PFSK-1 (cell line): ENCODE results near the gene NRBP1.

Source experiments
- FOXP2 ChIP-seq: optimal IDR thresholded peaks from 2 replicates; pipeline ENCODE3; 2011; ENCODE audit warnings: borderline replicate concordance, control low read depth, inconsistent platforms; ENCODE audit not compliant: insufficient read depth; ENCODE audit errors: extremely low read length, extremely low read depth
- POLR2AphosphoS5 ChIP-seq: IDR thresholded peaks from 2 replicates; pipeline ENCODE4 v1.6.1; 2012; ENCODE audit warnings: low read depth, mild to moderate bottlenecking, control low read depth, low read length, moderate library complexity
- SIN3A ChIP-seq: IDR thresholded peaks from 2 replicates; pipeline ENCODE4 v1.6.1; 2012; ENCODE audit warnings: mild to moderate bottlenecking, low read length, moderate library complexity, borderline replicate concordance; ENCODE audit not compliant: insufficient read depth
- TAF1 ChIP-seq: IDR thresholded peaks from 2 replicates; pipeline ENCODE4 v1.6.1; 2012; ENCODE audit warnings: low read length, control low read depth, borderline replicate concordance; ENCODE audit not compliant: insufficient read depth
- TF ChIP-seq, protein P1 (sequence below), 2 experiments: IDR thresholded peaks; 2 replicates each; pipeline versions ENCODE4 v1.6.1 to v1.8.0; 2011 to 2012; ENCODE audit warnings: low read depth in 2 of 2, low read length in 2 of 2, control low read depth in 1 of 2, inconsistent platforms in 1 of 2, mild to moderate bottlenecking in 1 of 2, moderate library complexity in 1 of 2; ENCODE audit not compliant: insufficient read depth in 1 of 2

Gene NRBP1

DNA sequence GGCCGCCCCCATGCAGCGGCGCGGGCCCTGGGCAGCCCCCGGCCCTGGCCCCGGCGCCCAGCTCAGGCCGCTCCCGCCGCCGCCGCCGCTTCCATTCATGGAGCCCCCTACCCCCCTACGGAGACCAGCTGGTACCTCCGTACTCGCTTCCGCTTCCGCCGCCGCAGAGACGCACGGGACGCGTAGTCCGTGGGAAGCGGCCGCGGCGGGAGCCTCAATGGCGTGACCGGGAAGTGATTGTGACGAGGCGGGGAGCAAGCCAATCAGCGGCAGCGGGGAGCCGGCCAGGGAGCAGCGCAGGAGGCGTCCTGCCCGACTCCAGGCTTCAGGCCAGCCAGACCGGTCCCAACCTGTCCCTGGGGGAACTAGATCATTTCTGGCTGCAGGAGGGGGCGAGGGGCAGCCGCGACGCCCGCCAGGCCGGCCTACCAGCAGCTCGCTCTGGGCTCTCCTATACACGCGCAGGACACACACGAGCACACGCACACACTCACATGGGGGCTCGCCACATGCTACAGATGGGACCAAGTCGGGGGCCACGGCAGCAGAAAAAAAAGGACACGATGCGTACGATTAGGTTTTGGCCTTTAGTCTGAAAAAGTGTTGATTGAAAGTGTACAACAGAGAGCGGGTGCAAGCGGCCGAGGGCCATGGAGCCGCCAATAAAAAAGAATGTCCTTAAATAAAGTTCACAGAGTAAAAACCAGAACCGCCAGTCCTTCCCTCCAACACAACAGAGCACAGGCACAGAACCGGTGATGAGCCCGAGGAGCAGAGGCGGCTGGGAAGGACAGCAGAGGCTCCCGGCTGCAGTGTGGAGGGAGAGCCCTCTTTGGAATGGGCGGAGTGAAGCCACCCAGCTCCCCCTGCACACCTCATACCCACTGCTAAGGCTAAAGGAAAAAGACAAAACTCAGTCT, 47.5 kb upstream of the NRBP1 start, which contains the start of gene ZNF513:
ZNF513 (minus strand) TSS at position 109 of the 920 bp plus-strand sequence. CDS start 208 bp downstream, outside the sequence.
- TF ChIP-seq, protein P1, sequence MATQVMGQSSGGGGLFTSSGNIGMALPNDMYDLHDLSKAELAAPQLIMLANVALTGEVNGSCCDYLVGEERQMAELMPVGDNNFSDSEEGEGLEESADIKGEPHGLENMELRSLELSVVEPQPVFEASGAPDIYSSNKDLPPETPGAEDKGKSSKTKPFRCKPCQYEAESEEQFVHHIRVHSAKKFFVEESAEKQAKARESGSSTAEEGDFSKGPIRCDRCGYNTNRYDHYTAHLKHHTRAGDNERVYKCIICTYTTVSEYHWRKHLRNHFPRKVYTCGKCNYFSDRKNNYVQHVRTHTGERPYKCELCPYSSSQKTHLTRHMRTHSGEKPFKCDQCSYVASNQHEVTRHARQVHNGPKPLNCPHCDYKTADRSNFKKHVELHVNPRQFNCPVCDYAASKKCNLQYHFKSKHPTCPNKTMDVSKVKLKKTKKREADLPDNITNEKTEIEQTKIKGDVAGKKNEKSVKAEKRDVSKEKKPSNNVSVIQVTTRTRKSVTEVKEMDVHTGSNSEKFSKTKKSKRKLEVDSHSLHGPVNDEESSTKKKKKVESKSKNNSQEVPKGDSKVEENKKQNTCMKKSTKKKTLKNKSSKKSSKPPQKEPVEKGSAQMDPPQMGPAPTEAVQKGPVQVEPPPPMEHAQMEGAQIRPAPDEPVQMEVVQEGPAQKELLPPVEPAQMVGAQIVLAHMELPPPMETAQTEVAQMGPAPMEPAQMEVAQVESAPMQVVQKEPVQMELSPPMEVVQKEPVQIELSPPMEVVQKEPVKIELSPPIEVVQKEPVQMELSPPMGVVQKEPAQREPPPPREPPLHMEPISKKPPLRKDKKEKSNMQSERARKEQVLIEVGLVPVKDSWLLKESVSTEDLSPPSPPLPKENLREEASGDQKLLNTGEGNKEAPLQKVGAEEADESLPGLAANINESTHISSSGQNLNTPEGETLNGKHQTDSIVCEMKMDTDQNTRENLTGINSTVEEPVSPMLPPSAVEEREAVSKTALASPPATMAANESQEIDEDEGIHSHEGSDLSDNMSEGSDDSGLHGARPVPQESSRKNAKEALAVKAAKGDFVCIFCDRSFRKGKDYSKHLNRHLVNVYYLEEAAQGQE (IDR thresholded peaks at IDR 0.05; ENCODE audit: insufficient read depth in 1 of 2, low read depth in 2 of 2, low read length in 2 of 2), result 0 out of 4 replicates have a peak, but pooled peaks of 1 of the 2 experiments have one; percentile 5
- TF ChIP-seq FOXP2, result no peak
- peak; percentile 68; the same call in 1 of the 2 replicates for TF ChIP-seq TAF1
- 0 out of 2 replicates have a peak, but pooled peaks have one; percentile 63 for TF ChIP-seq SIN3A
- TF ChIP-seq POLR2AphosphoS5, result peak; percentile 87

DNA sequence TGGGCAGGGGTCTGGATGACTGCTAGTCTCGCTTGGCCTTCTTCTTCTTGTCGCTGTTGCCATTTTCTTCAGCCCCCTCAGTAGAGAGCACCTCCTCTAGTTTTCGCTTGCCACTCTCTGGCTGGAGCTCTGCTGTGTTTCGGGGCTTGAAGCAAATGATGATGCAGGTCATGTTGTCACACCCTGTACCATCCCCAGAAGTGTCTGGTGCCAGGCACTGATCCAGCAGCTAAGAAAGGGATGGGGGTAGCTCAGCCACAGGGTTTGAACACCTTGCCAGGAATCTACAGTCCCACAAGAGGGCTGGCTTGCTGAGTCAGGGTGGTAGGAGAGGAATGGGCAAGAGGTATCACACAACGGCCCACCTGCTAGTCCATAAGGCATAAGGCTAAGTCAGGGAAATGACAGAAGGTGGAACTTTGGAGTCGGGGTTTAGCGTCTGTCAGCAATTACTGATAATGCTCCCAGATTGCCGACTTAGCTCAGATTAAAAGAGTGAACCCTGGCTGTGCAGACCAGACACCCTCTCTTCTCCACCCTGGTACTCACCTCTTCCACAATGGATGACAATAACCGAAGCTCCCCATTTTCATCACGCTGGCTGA, 46.8 kb upstream of the NRBP1 start:
- TF ChIP-seq, protein P1 (IDR thresholded peaks at IDR 0.05; ENCODE audit: insufficient read depth in 1 of 2, low read depth in 2 of 2, low read length in 2 of 2), result no peak
- TF ChIP-seq TAF1, result no peak
- no peak for TF ChIP-seq SIN3A
- TF ChIP-seq POLR2AphosphoS5, result no peak
- no peak for TF ChIP-seq FOXP2

DNA sequence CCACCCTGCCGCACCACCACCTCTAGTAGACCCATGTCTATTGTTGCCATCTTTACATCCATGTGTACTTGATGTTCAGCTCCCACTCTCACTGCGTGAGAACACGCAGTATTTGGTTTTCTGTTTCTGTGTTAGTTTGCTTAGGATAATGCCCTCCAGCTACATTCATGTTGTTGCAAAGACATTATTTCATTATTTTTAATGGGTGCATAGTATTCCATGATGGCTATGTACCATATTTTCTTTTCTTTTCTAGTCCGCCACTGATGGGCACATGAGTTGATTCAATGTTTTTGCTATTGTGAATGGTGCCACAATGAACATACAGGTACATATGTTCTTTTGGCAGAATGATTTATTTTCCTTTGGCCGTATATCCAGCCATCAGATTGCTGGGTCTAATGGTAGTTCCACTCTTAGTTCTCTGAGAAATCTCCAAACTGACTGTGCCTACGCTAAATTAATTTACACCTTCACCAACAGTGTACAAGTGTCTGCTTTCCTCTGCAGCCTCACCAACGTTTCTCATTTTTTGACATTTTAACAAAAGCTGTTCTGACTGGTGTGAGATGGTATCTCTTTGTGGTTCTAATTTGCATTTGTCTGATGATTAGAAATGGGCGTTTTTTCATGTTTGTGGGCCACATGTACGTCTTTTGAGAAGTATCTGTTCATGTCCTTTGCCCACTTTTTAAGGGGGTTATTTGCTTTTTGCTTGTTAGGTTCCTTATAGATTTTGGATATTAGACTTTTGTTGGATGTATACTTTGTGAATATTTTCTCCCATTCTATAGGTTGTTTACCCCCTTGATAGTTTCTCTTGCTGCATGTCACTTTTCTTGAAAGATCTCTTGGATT, 37.4 kb upstream of the NRBP1 start:
- no peak for TF ChIP-seq POLR2AphosphoS5
- TF ChIP-seq, protein P1 (IDR thresholded peaks at IDR 0.05; ENCODE audit: insufficient read depth in 1 of 2, low read depth in 2 of 2, low read length in 2 of 2), result no peak
- no peak for TF ChIP-seq TAF1
- no peak for TF ChIP-seq FOXP2
- TF ChIP-seq SIN3A, result no peak

DNA sequence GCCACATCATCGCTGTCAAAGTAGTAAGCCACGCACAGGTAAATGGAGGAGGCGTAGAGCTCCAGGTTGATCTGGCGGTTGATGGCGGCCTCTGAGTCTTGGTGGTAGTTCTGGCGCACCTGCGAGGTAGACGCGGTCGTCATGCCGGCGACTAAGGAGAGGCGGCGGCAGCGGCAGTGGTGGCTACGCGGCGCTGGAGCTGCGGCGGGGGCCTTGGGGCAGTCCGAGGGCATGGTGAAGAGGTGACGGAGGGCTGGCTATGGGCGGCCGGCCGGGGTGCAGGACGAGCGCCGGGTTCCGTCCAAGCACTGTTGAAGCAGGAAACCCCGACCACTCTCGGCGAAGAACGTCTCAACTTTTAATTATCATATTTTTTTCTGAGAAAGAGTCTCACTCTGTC, 35.2 kb upstream of the NRBP1 start:
- TF ChIP-seq FOXP2 (no peak), SIN3A (no peak), TAF1 (no peak), POLR2AphosphoS5 (no peak)
- TF ChIP-seq, protein P1 (IDR thresholded peaks at IDR 0.05; ENCODE audit: insufficient read depth in 1 of 2, low read depth in 2 of 2, low read length in 2 of 2), result no peak
